ENCODE data around the gene FSD1L. TPM values are rescaled to one million over a fixed set of nuclear protein-coding genes. Genes with fewer than 3 reads are reported as not detected.

FSD1L gene
- polyA plus RNA-seq, 2 of the 4 experiments (the other 2 are of a cell fraction): 3.2 to 8.5 TPM

- Histone ChIP-seq H3K4me1 (no peaks in the 10 kb centered on the region), H3K4me3 (no peak overlapping the region), H3K9me3 (no peaks in the 10 kb centered on the region), H3K27ac (no peak overlapping the region), H3K4me2 (no peak overlapping the region)
- ATAC-seq (no peak), FAIRE-seq (no peak), DNase-seq (ENCODE audit: low read depth in 1 of 2, low spot score in 1 of 2) (no peak)
- TF ChIP-seq ZC3H11A (IDR thresholded peaks at IDR 0.05) (no peak), JUN (IDR thresholded peaks at IDR 0.05) (no peak), FOSL2 (IDR thresholded peaks at IDR 0.05) (no peak), FOSL2 (CRISPR knock-in tag; IDR thresholded peaks at IDR 0.05) (no peak), NFE2L2 (conservative IDR thresholded peaks at IDR 0.05; ENCODE audit: low read length) (no peak), HOXB5 (CRISPR knock-in tag; IDR thresholded peaks at IDR 0.05) (no peak), ATOH8 (CRISPR knock-in tag; IDR thresholded peaks at IDR 0.05; ENCODE audit: low read depth) (no peak), GATA3 (IDR thresholded peaks at IDR 0.05; ENCODE audit: borderline replicate concordance) (no peak), CEBPB (IDR thresholded peaks at IDR 0.05) (no peak), KDM1A (IDR thresholded peaks at IDR 0.05; ENCODE audit: low read depth) (no peak), NR3C1 (IDR thresholded peaks at IDR 0.05) (no peak), REST (IDR thresholded peaks at IDR 0.05) (no peak), TP53 (CRISPR knock-in tag; IDR thresholded peaks at IDR 0.05) (no peak), ZFP36 (IDR thresholded peaks at IDR 0.05; ENCODE audit: borderline replicate concordance, partially characterized antibody) (no peak), RARB (CRISPR knock-in tag; IDR thresholded peaks at IDR 0.05) (no peak), HES2 (IDR thresholded peaks at IDR 0.05) (no peak), TFCP2L1 (CRISPR knock-in tag; IDR thresholded peaks at IDR 0.05) (no peak), ZNF302 (CRISPR knock-in tag; IDR thresholded peaks at IDR 0.05) (no peak), PHF8 (IDR thresholded peaks at IDR 0.05; ENCODE audit: borderline replicate concordance, low read depth) (no peak), BCL3 (IDR thresholded peaks at IDR 0.05) (no peak)
- CTCF ChIA-PET: interaction anchor here (0.6 kb wide), 1 partner anchor 11 kb away, joined by 3 read pairs; no protein-coding TSS in a partner anchor
- POLR2A ChIA-PET: no interaction called here
- 91% methylated on average over 3 of the region's 3 CpGs for WGBS (ENCODE audit: missing lambda C conversion rate)
Measured at GRCh38 chr9:105466898-105467455, 19.1 kb downstream of the FSD1L start.

- no peak for ATAC-seq
- TF ChIP-seq REST (IDR thresholded peaks at IDR 0.05): no peak
- TF ChIP-seq MYC (IDR thresholded peaks at IDR 0.05; ENCODE audit: borderline replicate concordance, low read length): no peak
- TF ChIP-seq HMGXB4 (CRISPR knock-in tag; IDR thresholded peaks at IDR 0.05; ENCODE audit: borderline replicate concordance): no peak
- TF ChIP-seq HOXB13 (CRISPR knock-in tag; IDR thresholded peaks at IDR 0.05; ENCODE audit: low read depth): no peak
- no peak for TF ChIP-seq HEYL (CRISPR knock-in tag; IDR thresholded peaks at IDR 0.05)
- no peak for TF ChIP-seq JUNB (IDR thresholded peaks at IDR 0.05)
- TF ChIP-seq CEBPB (IDR thresholded peaks at IDR 0.05): no peak
- no peak for TF ChIP-seq MAZ (IDR thresholded peaks at IDR 0.05; ENCODE audit: borderline replicate concordance, low read depth, low read length)
- no peak for TF ChIP-seq ZFP36 (IDR thresholded peaks at IDR 0.05; ENCODE audit: borderline replicate concordance, partially characterized antibody)
- TF ChIP-seq HDAC2 (IDR thresholded peaks at IDR 0.05): no peak
- TF ChIP-seq POLR2A (IDR thresholded peaks at IDR 0.05; ENCODE audit: low read length): no peak
- TF ChIP-seq RARB (CRISPR knock-in tag; IDR thresholded peaks at IDR 0.05): no peak
Measured at GRCh38 chr9:105468875-105469274, 21.0 kb downstream of the FSD1L start.

More at GRCh38 chr9:105468875-105469274, 21.0 kb downstream of the FSD1L start:
- no peak for FAIRE-seq
- ChIA-PET POLR2A (no interaction called here), CTCF (no interaction called here)
- no peaks in the 10 kb centered on the region for H3K9me3 ChIP-seq
- H3K27ac ChIP-seq: no peak overlapping the region
- H3K4me1 ChIP-seq: no peaks in the 10 kb centered on the region
- WGBS (ENCODE audit: missing lambda C conversion rate): 89% methylated on average over 1 of the region's 1 CpG
- H3K4me3 ChIP-seq: no peak overlapping the region
- DNase-seq (ENCODE audit: low read depth in 1 of 2, low spot score in 1 of 2): no peak
- no peak overlapping the region for H3K4me2 ChIP-seq
